Lower leg skin (tissue), 4 donors: ENCODE data around the gene CLDN7. TPM values are rescaled to one million over a fixed set of nuclear protein-coding genes. Genes with fewer than 3 reads are reported as not detected.
A peak's percentile ranks its signal among the peaks of the same experiment; 100 is the strongest.

ENCODE experiments used
- DNase-seq, 2 donors: peaks; one replicate each; pipeline ENCODE4 v3.0.0-alpha.2; 2019; ENCODE audit warnings: low spot score in 2 of 2
- H3K4me3 ChIP-seq: fragments of 200-600 bp; sonication (generic); 2 replicates; pipeline ENCODE4 v1.5.1; 2017; ENCODE audit warnings: mild to moderate bottlenecking, low read depth; ENCODE audit not compliant: poor library complexity, severe bottlenecking
- POLR2A ChIP-seq, 2 donors: fragments of 450-650 bp; IDR thresholded peaks; one replicate each; pipeline ENCODE4 v1.6.1; 2016 to 2017; ENCODE audit warnings: antibody characterized with exemption in 2 of 2, mild to moderate bottlenecking in 1 of 2, moderate library complexity in 1 of 2
- WGBS, 2 donors: methylation state at CpG; one replicate each; pipeline ENCODE4 v1.1.5; 2018; 5-methylcytosine and 5-hydroxymethylcytosine counted together
- intact Hi-C: fragments of 100-400 bp; cut with DNase I; formaldehyde crosslinking; loops from one replicate; pipeline ENCODE4 v1.15.0; 2023; ENCODE audit warnings: low total_unique reads
- total RNA-seq, 4 donors: library from RNA; depleted of rRNA; stranded (reverse); fragments of >200 nt; gene quantifications; one replicate each; pipeline ENCODE4 v1.1.0, GENCODE V29; 2016
- TF ChIP-seq, protein P1 (sequence below), 3 donors: fragments of 450-650 bp; IDR thresholded peaks; one replicate each; pipeline ENCODE4 v1.5.1; 2016; ENCODE audit warnings: antibody characterized with exemption in 3 of 3, mild to moderate bottlenecking in 3 of 3, moderate library complexity in 2 of 3

CLDN7 gene
- total RNA-seq, 4 donors from 2014 or later: 6.7 to 25.6 (median 14.4) TPM

DNA sequence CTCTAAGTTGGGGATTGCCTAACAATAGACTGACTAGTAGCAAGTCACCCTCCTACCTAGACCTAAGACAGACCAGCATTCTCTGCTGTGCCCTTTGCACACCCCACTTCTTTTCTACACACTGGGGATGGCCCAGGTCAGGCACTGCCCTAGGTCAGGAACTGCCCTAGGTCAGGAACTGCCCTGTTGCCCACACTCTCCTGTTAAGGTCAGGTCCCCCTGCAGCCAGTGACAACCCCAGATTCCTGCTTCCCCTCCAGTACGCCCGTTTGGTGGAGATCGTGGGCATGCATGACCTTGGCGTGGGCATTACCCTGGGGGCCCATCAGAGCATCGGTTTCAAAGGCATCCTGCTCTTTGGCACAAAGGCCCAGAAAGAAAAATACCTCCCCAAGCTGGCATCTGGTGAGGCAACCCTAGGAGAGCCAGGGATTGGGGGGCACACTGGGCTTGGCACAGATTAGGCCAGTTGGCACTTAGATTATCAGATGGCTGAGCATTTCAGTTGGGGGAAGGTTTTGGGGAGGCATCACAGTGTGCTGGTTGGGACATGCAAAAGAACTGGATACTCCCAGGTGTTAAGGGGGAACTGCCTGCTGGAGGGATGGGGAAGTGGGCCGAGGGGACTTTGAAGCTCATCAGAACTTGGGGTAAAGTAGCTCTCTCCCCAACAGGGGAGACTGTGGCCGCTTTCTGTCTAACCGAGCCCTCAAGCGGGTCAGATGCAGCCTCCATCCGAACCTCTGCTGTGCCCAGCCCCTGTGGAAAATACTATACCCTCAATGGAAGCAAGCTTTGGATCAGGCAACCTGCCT, 40.8 kb downstream of the CLDN7 start:
- no peak overlapping the region for H3K4me3 ChIP-seq
- DNase-seq: no peak
- TF ChIP-seq, protein P1, sequence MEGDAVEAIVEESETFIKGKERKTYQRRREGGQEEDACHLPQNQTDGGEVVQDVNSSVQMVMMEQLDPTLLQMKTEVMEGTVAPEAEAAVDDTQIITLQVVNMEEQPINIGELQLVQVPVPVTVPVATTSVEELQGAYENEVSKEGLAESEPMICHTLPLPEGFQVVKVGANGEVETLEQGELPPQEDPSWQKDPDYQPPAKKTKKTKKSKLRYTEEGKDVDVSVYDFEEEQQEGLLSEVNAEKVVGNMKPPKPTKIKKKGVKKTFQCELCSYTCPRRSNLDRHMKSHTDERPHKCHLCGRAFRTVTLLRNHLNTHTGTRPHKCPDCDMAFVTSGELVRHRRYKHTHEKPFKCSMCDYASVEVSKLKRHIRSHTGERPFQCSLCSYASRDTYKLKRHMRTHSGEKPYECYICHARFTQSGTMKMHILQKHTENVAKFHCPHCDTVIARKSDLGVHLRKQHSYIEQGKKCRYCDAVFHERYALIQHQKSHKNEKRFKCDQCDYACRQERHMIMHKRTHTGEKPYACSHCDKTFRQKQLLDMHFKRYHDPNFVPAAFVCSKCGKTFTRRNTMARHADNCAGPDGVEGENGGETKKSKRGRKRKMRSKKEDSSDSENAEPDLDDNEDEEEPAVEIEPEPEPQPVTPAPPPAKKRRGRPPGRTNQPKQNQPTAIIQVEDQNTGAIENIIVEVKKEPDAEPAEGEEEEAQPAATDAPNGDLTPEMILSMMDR (IDR thresholded peaks at IDR 0.05): no peak
- TF ChIP-seq POLR2A (IDR thresholded peaks at IDR 0.05): no peak
- intact Hi-C loops: no loop called here
- WGBS, 2 donors: 60 to 61% methylated on average over 10 of the region's 10 CpGs

DNA sequence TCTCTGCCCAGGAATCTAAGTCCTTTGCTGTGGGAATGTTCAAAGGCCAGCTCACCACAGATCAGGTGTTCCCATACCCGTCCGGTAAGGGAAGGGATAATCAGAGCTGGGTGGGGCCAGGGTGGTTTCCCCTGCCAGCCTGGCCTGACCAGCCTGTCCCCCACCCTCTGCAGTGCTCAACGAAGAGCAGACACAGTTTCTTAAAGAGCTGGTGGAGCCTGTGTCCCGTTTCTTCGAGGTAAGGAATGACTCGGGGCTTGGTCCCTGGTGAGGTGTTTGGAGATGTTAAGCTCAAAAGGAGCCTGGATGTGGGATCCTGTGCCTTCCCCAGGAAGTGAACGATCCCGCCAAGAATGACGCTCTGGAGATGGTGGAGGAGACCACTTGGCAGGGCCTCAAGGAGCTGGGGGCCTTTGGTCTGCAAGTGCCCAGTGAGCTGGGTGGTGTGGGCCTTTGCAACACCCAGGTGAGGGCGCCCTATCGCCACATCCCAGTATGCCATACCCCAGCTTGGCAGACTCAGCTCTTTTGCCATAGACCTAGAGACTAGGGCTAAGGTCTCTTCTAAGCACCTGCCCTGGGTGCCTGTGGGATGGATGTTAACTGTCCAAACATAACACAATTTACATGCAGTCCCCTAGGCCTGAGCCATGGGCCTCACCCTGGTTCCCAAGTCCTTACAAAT, 41.5 kb downstream of the CLDN7 start:
- TF ChIP-seq, protein P1 (IDR thresholded peaks at IDR 0.05): no peak
- no peak for TF ChIP-seq POLR2A (IDR thresholded peaks at IDR 0.05)
- 18 to 19% methylated on average over 11 of the region's 11 CpGs for WGBS, 2 donors
- DNase-seq: no peak
- peak overlapping the region; percentile 90 for H3K4me3 ChIP-seq
- intact Hi-C loops: no loop called here

DNA sequence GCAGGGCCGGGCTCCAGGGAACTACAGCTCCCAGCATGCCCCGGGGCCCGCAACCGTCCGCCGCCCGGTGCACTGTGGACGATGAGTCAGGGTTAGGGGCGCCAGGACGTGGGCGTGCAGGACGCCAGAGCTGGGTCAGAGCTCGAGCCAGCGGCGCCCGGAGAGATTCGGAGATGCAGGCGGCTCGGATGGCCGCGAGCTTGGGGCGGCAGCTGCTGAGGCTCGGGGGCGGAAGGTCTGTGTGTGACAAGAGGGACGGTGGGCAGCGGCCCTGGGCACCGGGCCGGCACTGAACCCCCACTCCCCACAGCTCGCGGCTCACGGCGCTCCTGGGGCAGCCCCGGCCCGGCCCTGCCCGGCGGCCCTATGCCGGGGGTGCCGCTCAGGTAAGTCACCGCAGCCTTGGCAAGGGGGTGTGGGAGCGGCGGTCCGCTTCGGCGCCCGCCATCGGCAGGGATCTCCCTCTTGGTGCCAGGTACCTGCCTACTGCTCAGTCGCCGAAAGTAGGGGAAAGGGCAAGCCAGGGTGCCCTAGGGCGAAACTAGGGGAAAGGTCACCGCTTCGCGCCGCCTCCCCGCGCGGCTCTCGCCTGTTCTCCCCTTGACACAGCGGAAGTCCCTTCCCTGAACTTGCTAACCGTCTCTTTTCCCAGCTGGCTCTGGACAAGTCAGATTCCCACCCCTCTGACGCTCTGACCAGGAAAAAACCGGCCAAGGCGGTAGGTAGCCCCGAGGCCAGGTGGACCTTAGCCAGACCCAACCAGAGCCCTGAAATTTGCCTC, 42.3 kb downstream of the CLDN7 start, which contains the start of the genes ACADVL and DLG4:
TSS of gene ACADVL (plus strand) at position 127 of the 781 bp plus-strand sequence. CDS start at position 174, 47 bp downstream.
TSS of gene DLG4 (minus strand) at position 25 of the 781 bp plus-strand sequence.
- peak in 1 of 2 donors; percentile 57 for TF ChIP-seq POLR2A (IDR thresholded peaks at IDR 0.05)
- TF ChIP-seq, protein P1 (IDR thresholded peaks at IDR 0.05): no peak
- WGBS, 2 donors: 1% methylated on average over 43 to 50 of the region's 63 CpGs
- H3K4me3 ChIP-seq: peak within 1 kb of the TSS; percentile 90
- DNase-seq: peak; percentile 90 to 99
- intact Hi-C loops: no loop called here

DNA sequence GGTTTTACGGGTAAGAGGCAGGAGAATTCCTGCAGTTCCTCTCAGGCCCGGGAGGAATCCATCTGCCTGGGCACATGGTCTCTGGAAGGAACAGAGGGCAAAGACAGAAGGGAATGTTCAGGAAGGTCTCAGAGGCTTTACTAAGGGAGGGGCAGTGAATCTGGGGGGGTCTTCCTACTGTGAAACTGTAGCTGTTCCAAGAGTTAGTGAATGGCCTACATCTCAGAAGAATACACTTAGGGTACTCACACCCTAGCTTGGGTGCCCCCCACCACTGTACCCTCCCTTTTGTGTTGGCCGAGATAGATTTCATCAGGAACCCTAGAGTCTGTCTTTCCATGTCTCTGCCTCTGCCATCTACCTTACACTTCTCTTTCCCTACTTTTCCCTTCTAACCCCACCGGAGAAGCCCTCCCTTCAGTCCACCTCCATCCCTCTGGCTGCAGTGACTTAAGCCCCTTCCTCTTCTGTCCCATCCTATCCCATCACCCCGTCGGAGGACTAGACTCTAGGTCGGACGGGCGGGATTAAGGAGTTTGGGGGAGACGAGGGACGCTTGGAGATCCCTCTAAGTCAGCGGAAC, 43.0 kb downstream of the CLDN7 start:
- H3K4me3 ChIP-seq: peak overlapping the region; percentile 90
- DNase-seq: no peak
- WGBS, 2 donors: 15 to 17% methylated on average over 12 of the region's 12 CpGs
- no peak for TF ChIP-seq POLR2A (IDR thresholded peaks at IDR 0.05)
- TF ChIP-seq, protein P1 (IDR thresholded peaks at IDR 0.05): no peak
- intact Hi-C loops: no loop called here

DNA sequence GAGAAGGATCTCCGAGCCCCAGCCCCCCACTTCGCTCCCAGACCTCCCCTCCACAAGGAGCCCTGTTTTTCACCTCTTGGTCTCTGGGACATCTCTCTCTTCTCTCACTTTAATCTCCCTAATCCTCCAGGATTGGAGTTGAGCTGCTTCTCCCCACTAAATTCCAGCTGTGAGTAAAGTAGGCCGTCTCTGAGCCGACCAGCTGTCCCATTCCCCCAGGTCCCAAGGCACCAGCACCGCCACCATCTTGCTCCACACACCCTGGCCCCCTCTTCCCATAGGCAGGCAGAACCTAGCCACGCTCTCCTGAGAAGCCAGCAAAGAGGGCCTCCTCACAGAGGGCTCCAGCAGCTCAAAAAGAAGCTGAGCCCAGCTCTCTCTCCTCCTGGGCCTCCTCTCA, 43.5 kb downstream of the CLDN7 start:
- H3K4me3 ChIP-seq: no peak overlapping the region

More for the DNA sequence above, 43.5 kb downstream of the CLDN7 start:
- intact Hi-C loops: no loop called here
- TF ChIP-seq, protein P1 (IDR thresholded peaks at IDR 0.05): no peak
- no peak for TF ChIP-seq POLR2A (IDR thresholded peaks at IDR 0.05)
- WGBS, 2 donors: 69 to 82% methylated on average over 6 of the region's 6 CpGs
- DNase-seq: no peak
